ENCODE results near the gene ZFAND3. TPM values are rescaled to one million over a fixed set of nuclear protein-coding genes. Genes with fewer than 3 reads are reported as not detected.
"Not testable (repeated sequence)": the region's sequence is repeated elsewhere in the genome, so short reads cannot be mapped to it uniquely, and the experiment has no call there.

The ZFAND3 gene
- total RNA-seq, 4 donors from 2014 or later = 30.5 to 57.4 (median 53.3) TPM

DNA sequence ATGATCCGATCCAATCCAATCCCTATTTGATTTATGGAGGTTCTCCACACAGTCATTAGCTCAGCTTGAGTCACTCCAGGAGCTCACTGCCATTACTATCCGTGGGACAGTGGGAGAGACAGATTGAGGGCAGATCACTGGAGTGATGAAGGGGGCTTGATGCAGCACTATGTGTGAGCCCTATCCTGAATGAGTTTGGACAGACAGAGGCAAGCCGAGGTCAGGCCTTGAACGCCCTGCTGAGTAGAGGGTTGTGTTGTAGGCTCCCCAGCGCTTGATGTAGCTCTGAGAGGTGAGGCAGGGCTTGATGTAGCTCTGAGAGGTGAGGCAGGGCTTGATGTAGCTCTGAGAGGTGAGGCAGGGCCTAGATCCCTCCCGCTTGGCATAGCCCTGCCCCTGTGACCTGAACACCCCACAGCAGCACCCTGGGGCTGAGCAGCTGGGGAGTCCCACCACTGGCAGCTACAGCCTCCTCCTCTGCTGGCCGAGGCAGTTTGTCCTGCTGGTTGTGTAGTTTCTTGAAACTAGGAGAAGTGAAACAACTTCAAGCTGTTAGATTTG, 58.7 kb downstream of the ZFAND3 start:
- Histone ChIP-seq H3K4me1 (peaks cover 0 to 16% (median 0%) of the 10 kb centered on the region in 4 donors), H3K27ac (peak overlapping the region in 1 of 4 donors; percentile 13), H3K9me3 (no peaks in the 10 kb centered on the region)

DNA sequence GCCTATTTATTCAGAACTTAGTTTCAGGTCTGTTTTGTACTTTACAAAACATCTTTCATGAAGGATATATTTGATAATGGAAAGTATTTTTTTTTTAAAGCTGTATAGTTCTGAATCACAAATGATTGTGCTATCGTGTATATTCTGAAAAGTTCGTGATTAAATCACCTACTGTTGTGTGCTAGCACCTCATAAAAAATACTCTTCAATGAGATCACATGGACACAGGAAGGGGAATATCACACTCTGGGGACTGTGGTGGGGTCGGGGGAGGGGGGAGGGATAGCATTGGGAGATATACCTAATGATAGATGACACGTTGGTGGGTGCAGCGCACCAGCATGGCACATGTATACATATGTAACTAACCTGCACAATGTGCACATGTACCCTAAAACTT, 61.1 kb downstream of the ZFAND3 start:
- not testable (repeated sequence) for H3K36me3 ChIP-seq, DNase-seq, H3K9me3 ChIP-seq, H3K4me3 ChIP-seq, H3K27ac ChIP-seq, H3K27me3 ChIP-seq
- peaks cover 0 to 16% (median 0%) of the 10 kb centered on the region in 4 donors for H3K4me1 ChIP-seq

More for the DNA sequence above, 58.7 kb downstream of the ZFAND3 start:
- TF ChIP-seq POLR2A (IDR thresholded peaks at IDR 0.05) = no peak
- no peak for TF ChIP-seq CTCF (IDR thresholded peaks at IDR 0.05)
- Histone ChIP-seq H3K27me3 (no peaks in the 10 kb centered on the region), H3K36me3 (no peaks in the 10 kb centered on the region), H3K4me3 (no peak overlapping the region)
- DNase-seq = no peak

GRCh38 chr6:37882292-37882691, 62.8 kb downstream of the ZFAND3 start:
- H3K4me1 ChIP-seq = peaks cover 0 to 16% (median 0%) of the 10 kb centered on the region in 4 donors
- no peaks in the 10 kb centered on the region for H3K36me3 ChIP-seq
- no peaks in the 10 kb centered on the region for H3K9me3 ChIP-seq
- TF ChIP-seq CTCF (IDR thresholded peaks at IDR 0.05) (no peak), POLR2A (IDR thresholded peaks at IDR 0.05) (no peak)
- no peak for DNase-seq
- H3K4me3 ChIP-seq = no peak overlapping the region
- H3K27ac ChIP-seq = peak overlapping the region in 1 of 4 donors; percentile 22
- H3K27me3 ChIP-seq = no peaks in the 10 kb centered on the region

GRCh38 chr6:37882724-37883413, 63.3 kb downstream of the ZFAND3 start:
- Histone ChIP-seq H3K27me3 (no peaks in the 10 kb centered on the region), H3K9me3 (no peaks in the 10 kb centered on the region), H3K36me3 (no peaks in the 10 kb centered on the region), H3K4me3 (no peak overlapping the region), H3K4me1 (peaks cover 0 to 13% (median 0%) of the 10 kb centered on the region in 4 donors), H3K27ac (peak overlapping the region in 1 of 4 donors; percentile 22)
- no peak for DNase-seq
- TF ChIP-seq POLR2A (IDR thresholded peaks at IDR 0.05) (no peak), CTCF (IDR thresholded peaks at IDR 0.05) (no peak)

- no peak for TF ChIP-seq CTCF (IDR thresholded peaks at IDR 0.05)
- no peak for TF ChIP-seq POLR2A (IDR thresholded peaks at IDR 0.05)
- Histone ChIP-seq H3K9me3 (no peaks in the 10 kb centered on the region), H3K36me3 (no peaks in the 10 kb centered on the region), H3K4me1 (peaks cover 0 to 16% (median 0%) of the 10 kb centered on the region in 4 donors), H3K4me3 (no peak overlapping the region), H3K27me3 (no peaks in the 10 kb centered on the region), H3K27ac (no peak overlapping the region)
- no peak for DNase-seq
These were observed 65.0 kb downstream of the ZFAND3 start for GRCh38 chr6:37884548-37884947.

DNA sequence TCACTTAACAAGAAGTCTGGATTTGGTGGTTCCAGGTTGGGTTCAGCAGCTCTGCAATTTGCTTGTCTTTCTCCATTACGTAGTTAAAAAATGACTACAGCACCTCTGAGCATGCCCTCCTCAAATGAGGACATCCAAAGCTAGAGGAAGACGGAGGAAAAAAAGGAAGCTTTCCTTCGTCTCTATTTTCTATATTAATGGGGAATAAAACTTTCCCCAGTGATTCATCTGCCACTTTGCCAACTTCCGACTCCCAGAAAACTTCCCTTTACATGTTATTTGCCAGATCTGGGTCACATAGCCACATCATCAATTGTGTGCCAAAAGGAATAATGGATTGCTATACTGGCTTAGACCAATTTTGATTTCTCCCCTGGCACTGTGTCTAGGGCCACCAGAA, 69.5 kb downstream of the ZFAND3 start:
- H3K4me3 ChIP-seq = no peak overlapping the region
- no peak for TF ChIP-seq CTCF (IDR thresholded peaks at IDR 0.05)
- TF ChIP-seq POLR2A (IDR thresholded peaks at IDR 0.05) = no peak
- no peaks in the 10 kb centered on the region for H3K27me3 ChIP-seq
- H3K4me1 ChIP-seq = peaks cover 0 to 10% (median 0%) of the 10 kb centered on the region in 4 donors
- no peaks in the 10 kb centered on the region for H3K9me3 ChIP-seq
- no peak overlapping the region for H3K27ac ChIP-seq
- no peak for DNase-seq
- H3K36me3 ChIP-seq = no peaks in the 10 kb centered on the region

Measured in Peyer's patch (tissue), 4 donors.